GM23248 (cell line): ENCODE results near the gene MOV10L1.

ENCODE experiments used
- EZH2 ChIP-seq: fragments of 200-600 bp; sonication (generic); IDR thresholded peaks from 2 replicates; pipeline ENCODE4 v1.6.1; 2018; ENCODE audit warnings: antibody characterized with exemption, mild to moderate bottlenecking; ENCODE audit not compliant: insufficient read depth, poor library complexity, severe bottlenecking
- EZH2phosphoT487 ChIP-seq: fragments of 200-600 bp; sonication (generic); IDR thresholded peaks from 2 replicates; pipeline ENCODE4 v1.6.1; 2018; ENCODE audit warnings: antibody characterized with exemption, moderate library complexity, mild to moderate bottlenecking, low read depth; ENCODE audit not compliant: insufficient read depth

GRCh38 chr22:50209893-50210292, 120.1 kb downstream of the MOV10L1 start:
- no peak for TF ChIP-seq EZH2
- TF ChIP-seq EZH2phosphoT487: no peak
